T-helper 2 cell treated with Interferon-gamma antibody and Interleukin-4, amounts not matched to agents 5 μg/mL and 100 μg/mL, for 36 hours (primary cell): Measurements from ENCODE around the gene ZNF652.

Experiments
- DNase-seq: peaks from one replicate; pipeline ENCODE4 v3.0.0; 2021; ENCODE audit warnings: low spot score
- H3K27ac Mint-ChIP-seq: one replicate; pipeline ENCODE4 v1.8.0; 2021; ENCODE audit warnings: mild to moderate bottlenecking, mixed read lengths
- H3K27me3 Mint-ChIP-seq: one replicate; pipeline ENCODE4 v1.8.0; 2021; ENCODE audit warnings: low read depth, mixed read lengths
- H3K36me3 Mint-ChIP-seq: one replicate; pipeline ENCODE4 v1.8.0; 2021; ENCODE audit warnings: low read depth, mixed read lengths
- H3K4me1 Mint-ChIP-seq: one replicate; pipeline ENCODE4 v1.8.0; 2021; ENCODE audit warnings: low read depth, mixed read lengths
- H3K4me3 Mint-ChIP-seq: one replicate; pipeline ENCODE4 v1.8.0; 2022; ENCODE audit warnings: mild to moderate bottlenecking, moderate library complexity, mixed read lengths
- H3K9me3 Mint-ChIP-seq: one replicate; pipeline ENCODE4 v1.8.0; 2021; ENCODE audit warnings: mixed read lengths

The ZNF652 gene

GRCh38 chr17:49361902-49362722 lies at the start of gene ZNF652:
ZNF652 (minus strand) TSS chr17:49362250; CDS start chr17:49317725, 44,525 bp downstream.
- peaks cover 5% of the 10 kb centered on the region for H3K27me3 Mint-ChIP-seq
- H3K27ac Mint-ChIP-seq, result peak within 1 kb of the TSS; percentile 89
- peaks cover 9% of the 10 kb centered on the region for H3K36me3 Mint-ChIP-seq
- H3K4me3 Mint-ChIP-seq, result peak within 1 kb of the TSS; percentile 95
- peaks cover 43% of the 10 kb centered on the region for H3K4me1 Mint-ChIP-seq
- DNase-seq, result peak; percentile 86
- H3K9me3 Mint-ChIP-seq, result no peaks in the 10 kb centered on the region

GRCh38 chr17:49409066-49409465 lies 47.0 kb upstream of the ZNF652 start:
- Mint-ChIP-seq H3K4me3 (no peak overlapping the region), H3K4me1 (peaks cover 9% of the 10 kb centered on the region), H3K36me3 (peaks cover 55% of the 10 kb centered on the region), H3K27ac (no peak overlapping the region), H3K9me3 (no peaks in the 10 kb centered on the region), H3K27me3 (no peaks in the 10 kb centered on the region)
- DNase-seq, result no peak

GRCh38 chr17:49407981-49408501 lies 46.0 kb upstream of the ZNF652 start:
- peak; percentile 78 for DNase-seq
- Mint-ChIP-seq H3K4me1 (peaks cover 9% of the 10 kb centered on the region), H3K4me3 (no peak overlapping the region), H3K36me3 (peaks cover 64% of the 10 kb centered on the region), H3K27ac (no peak overlapping the region), H3K9me3 (no peaks in the 10 kb centered on the region), H3K27me3 (no peaks in the 10 kb centered on the region)

- H3K36me3 Mint-ChIP-seq, result peaks cover 66% of the 10 kb centered on the region
- DNase-seq, result no peak
- no peak overlapping the region for H3K27ac Mint-ChIP-seq
- H3K4me3 Mint-ChIP-seq, result no peak overlapping the region
- H3K9me3 Mint-ChIP-seq, result no peaks in the 10 kb centered on the region
- H3K4me1 Mint-ChIP-seq, result peaks cover 9% of the 10 kb centered on the region
- no peaks in the 10 kb centered on the region for H3K27me3 Mint-ChIP-seq
Measured at GRCh38 chr17:49407086-49407485, 45.0 kb upstream of the ZNF652 start.

GRCh38 chr17:49406421-49407061 lies 44.5 kb upstream of the ZNF652 start:
- Mint-ChIP-seq H3K27me3 (no peaks in the 10 kb centered on the region), H3K4me3 (no peak overlapping the region), H3K9me3 (no peaks in the 10 kb centered on the region), H3K4me1 (peaks cover 9% of the 10 kb centered on the region), H3K27ac (no peak overlapping the region), H3K36me3 (peaks cover 61% of the 10 kb centered on the region)
- no peak for DNase-seq

- H3K9me3 Mint-ChIP-seq, result no peaks in the 10 kb centered on the region
- peaks cover 51% of the 10 kb centered on the region for H3K36me3 Mint-ChIP-seq
- H3K4me1 Mint-ChIP-seq, result peaks cover 9% of the 10 kb centered on the region
- no peaks in the 10 kb centered on the region for H3K27me3 Mint-ChIP-seq
- no peak for DNase-seq
- H3K27ac Mint-ChIP-seq, result no peak overlapping the region
- no peak overlapping the region for H3K4me3 Mint-ChIP-seq
Measured at GRCh38 chr17:49404906-49405305, 42.9 kb upstream of the ZNF652 start.

GRCh38 chr17:49404361-49404760 lies 42.3 kb upstream of the ZNF652 start:
- peaks cover 9% of the 10 kb centered on the region for H3K4me1 Mint-ChIP-seq
- no peaks in the 10 kb centered on the region for H3K9me3 Mint-ChIP-seq
- DNase-seq, result no peak
- H3K27ac Mint-ChIP-seq, result no peak overlapping the region
- no peak overlapping the region for H3K4me3 Mint-ChIP-seq
- no peaks in the 10 kb centered on the region for H3K27me3 Mint-ChIP-seq
- H3K36me3 Mint-ChIP-seq, result peaks cover 51% of the 10 kb centered on the region

- DNase-seq, result no peak
- H3K27ac Mint-ChIP-seq, result no peak overlapping the region
- H3K36me3 Mint-ChIP-seq, result peaks cover 45% of the 10 kb centered on the region
- H3K27me3 Mint-ChIP-seq, result no peaks in the 10 kb centered on the region
- no peak overlapping the region for H3K4me3 Mint-ChIP-seq
- no peaks in the 10 kb centered on the region for H3K9me3 Mint-ChIP-seq
- H3K4me1 Mint-ChIP-seq, result peaks cover 9% of the 10 kb centered on the region
Measured at GRCh38 chr17:49403514-49404289, 41.7 kb upstream of the ZNF652 start.

- Mint-ChIP-seq H3K27me3 (peaks cover 4% of the 10 kb centered on the region), H3K9me3 (no peaks in the 10 kb centered on the region), H3K27ac (no peak overlapping the region), H3K36me3 (peaks cover 35% of the 10 kb centered on the region), H3K4me3 (no peak overlapping the region), H3K4me1 (peaks cover 1% of the 10 kb centered on the region)
- no peak for DNase-seq
Measured at GRCh38 chr17:49402706-49403105, 40.7 kb upstream of the ZNF652 start.

GRCh38 chr17:49401971-49402611 lies 40.0 kb upstream of the ZNF652 start:
- no peak overlapping the region for H3K27ac Mint-ChIP-seq
- peaks cover 4% of the 10 kb centered on the region for H3K27me3 Mint-ChIP-seq
- H3K4me3 Mint-ChIP-seq, result no peak overlapping the region

GRCh38 chr17:49399995-49400394 lies 37.9 kb upstream of the ZNF652 start:
- no peak for DNase-seq
- Mint-ChIP-seq H3K4me1 (peaks cover 5% of the 10 kb centered on the region), H3K27me3 (peaks cover 6% of the 10 kb centered on the region), H3K36me3 (peaks cover 17% of the 10 kb centered on the region), H3K9me3 (no peaks in the 10 kb centered on the region), H3K27ac (no peak overlapping the region), H3K4me3 (no peak overlapping the region)

More at GRCh38 chr17:49401971-49402611, 40.0 kb upstream of the ZNF652 start:
- Mint-ChIP-seq H3K9me3 (no peaks in the 10 kb centered on the region), H3K36me3 (peaks cover 32% of the 10 kb centered on the region), H3K4me1 (peaks cover 3% of the 10 kb centered on the region)
- no peak for DNase-seq

- peaks cover 6% of the 10 kb centered on the region for H3K27me3 Mint-ChIP-seq
- H3K4me1 Mint-ChIP-seq, result peaks cover 18% of the 10 kb centered on the region
- no peak overlapping the region for H3K27ac Mint-ChIP-seq
- no peaks in the 10 kb centered on the region for H3K9me3 Mint-ChIP-seq
- no peak overlapping the region for H3K4me3 Mint-ChIP-seq
- H3K36me3 Mint-ChIP-seq, result peaks cover 1% of the 10 kb centered on the region
- no peak for DNase-seq
Measured at GRCh38 chr17:49397586-49397985, 35.5 kb upstream of the ZNF652 start.

- H3K27me3 Mint-ChIP-seq, result peaks cover 6% of the 10 kb centered on the region
- no peak overlapping the region for H3K27ac Mint-ChIP-seq
- H3K4me1 Mint-ChIP-seq, result peaks cover 40% of the 10 kb centered on the region
- no peak for DNase-seq
- H3K4me3 Mint-ChIP-seq, result no peak overlapping the region
- peaks cover 4% of the 10 kb centered on the region for H3K36me3 Mint-ChIP-seq
- no peaks in the 10 kb centered on the region for H3K9me3 Mint-ChIP-seq
Measured at GRCh38 chr17:49393491-49394255, 31.6 kb upstream of the ZNF652 start.
